ENCODE measurements around the gene GXYLT1. TPM values are rescaled to one million over a fixed set of nuclear protein-coding genes. Genes with fewer than 3 reads are reported as not detected.

Gene GXYLT1
- total RNA-seq, 4 donors from 2014 or later: 5.6 to 10.9 (median 9.9) TPM

GRCh38 chr12:42173961-42174521 lies 29.4 kb upstream of the GXYLT1 start:
- no peak for TF ChIP-seq POLR2A (IDR thresholded peaks at IDR 0.05)
- TF ChIP-seq POLR2AphosphoS5 (IDR thresholded peaks at IDR 0.05): no peak
- no peak for TF ChIP-seq EP300 (IDR thresholded peaks at IDR 0.05)
- TF ChIP-seq CTCF (IDR thresholded peaks at IDR 0.05): no peak
- DNase-seq (ENCODE audit: low spot score in 2 of 2): no peak
- H3K9me3 ChIP-seq: no peaks in the 10 kb centered on the region
- peaks cover 12% of the 10 kb centered on the region for H3K36me3 ChIP-seq
- no peak overlapping the region for H3K27ac ChIP-seq
- no peak overlapping the region for H3K4me3 ChIP-seq
- no peaks in the 10 kb centered on the region for H3K4me1 ChIP-seq
- H3K27me3 ChIP-seq: no peaks in the 10 kb centered on the region

- TF ChIP-seq POLR2AphosphoS5 (IDR thresholded peaks at IDR 0.05) (no peak), POLR2A (IDR thresholded peaks at IDR 0.05) (no peak), CTCF (IDR thresholded peaks at IDR 0.05) (no peak)
- no peaks in the 10 kb centered on the region for H3K9me3 ChIP-seq
- DNase-seq (ENCODE audit: low spot score in 2 of 2): no peak
- no peak overlapping the region for H3K27ac ChIP-seq
- H3K27me3 ChIP-seq: no peaks in the 10 kb centered on the region
- H3K4me3 ChIP-seq: no peak overlapping the region
- no peaks in the 10 kb centered on the region for H3K4me1 ChIP-seq
- 93% methylated on average over 4 of the region's 4 CpGs for WGBS
- peaks cover 12% of the 10 kb centered on the region for H3K36me3 ChIP-seq
Measured at GRCh38 chr12:42172441-42173210, 28.0 kb upstream of the GXYLT1 start.

DNA sequence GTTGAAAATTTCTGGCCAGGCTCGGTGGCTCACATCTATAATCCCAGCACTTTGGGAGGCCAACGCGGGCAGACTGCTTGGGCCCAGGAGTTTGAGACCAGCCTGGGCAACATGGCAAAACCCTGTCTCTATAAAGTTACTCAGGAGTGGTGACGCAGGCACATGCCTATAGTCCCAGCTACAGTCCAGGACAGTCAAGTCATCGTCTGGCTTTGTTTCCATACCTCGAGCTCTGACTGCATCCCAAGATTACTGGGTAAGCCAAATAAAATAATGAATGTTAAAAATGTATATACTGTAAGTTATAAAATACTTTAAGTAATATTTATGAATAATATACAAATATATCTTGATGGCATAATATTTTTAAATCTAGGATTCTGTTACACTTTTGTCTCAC lies 23.0 kb upstream of the GXYLT1 start:
- Histone ChIP-seq H3K36me3 (peaks cover 8% of the 10 kb centered on the region), H3K4me1 (no peaks in the 10 kb centered on the region), H3K9me3 (no peaks in the 10 kb centered on the region), H3K4me3 (no peak overlapping the region), H3K27me3 (no peaks in the 10 kb centered on the region), H3K27ac (no peak overlapping the region)
- WGBS: 95% methylated on average over 6 of the region's 6 CpGs
- no peak for TF ChIP-seq CTCF (IDR thresholded peaks at IDR 0.05)
- TF ChIP-seq POLR2AphosphoS5 (IDR thresholded peaks at IDR 0.05): no peak
- TF ChIP-seq EP300 (IDR thresholded peaks at IDR 0.05): no peak
- no peak for TF ChIP-seq POLR2A (IDR thresholded peaks at IDR 0.05)
- no peak for DNase-seq (ENCODE audit: low spot score in 2 of 2)

DNA sequence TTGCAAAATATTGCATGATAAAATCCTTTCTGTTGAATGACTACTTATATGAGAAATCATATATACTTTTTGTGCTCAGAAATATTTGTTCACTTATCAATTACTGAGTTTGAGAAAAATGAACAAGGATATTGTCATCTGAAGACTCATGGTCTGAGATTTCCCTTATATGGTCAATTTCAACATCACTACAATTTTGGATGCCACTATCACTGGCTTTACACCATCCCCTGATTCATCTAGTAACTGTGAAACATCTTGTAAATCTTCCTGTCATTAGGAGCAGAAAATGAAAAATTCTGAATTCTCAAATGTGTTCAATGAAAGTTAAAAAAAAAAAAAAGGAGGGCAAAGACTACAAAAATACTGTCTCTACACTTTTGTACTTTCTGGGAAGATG lies 21.8 kb upstream of the GXYLT1 start:
- no peak overlapping the region for H3K27ac ChIP-seq
- peaks cover 6% of the 10 kb centered on the region for H3K36me3 ChIP-seq

GRCh38 chr12:42163913-42164312 lies 19.2 kb upstream of the GXYLT1 start:
- no peak overlapping the region for H3K27ac ChIP-seq
- DNase-seq (ENCODE audit: low spot score in 2 of 2): no peak
- TF ChIP-seq POLR2AphosphoS5 (IDR thresholded peaks at IDR 0.05) (no peak), POLR2A (IDR thresholded peaks at IDR 0.05) (no peak), EP300 (IDR thresholded peaks at IDR 0.05) (no peak), CTCF (IDR thresholded peaks at IDR 0.05) (no peak)
- H3K36me3 ChIP-seq: peaks cover 12% of the 10 kb centered on the region
- H3K9me3 ChIP-seq: no peaks in the 10 kb centered on the region
- no peak overlapping the region for H3K4me3 ChIP-seq
- H3K4me1 ChIP-seq: no peaks in the 10 kb centered on the region
- no peaks in the 10 kb centered on the region for H3K27me3 ChIP-seq

More for the DNA sequence above, 21.8 kb upstream of the GXYLT1 start:
- Histone ChIP-seq H3K4me1 (no peaks in the 10 kb centered on the region), H3K9me3 (no peaks in the 10 kb centered on the region), H3K4me3 (no peak overlapping the region), H3K27me3 (no peaks in the 10 kb centered on the region)
- DNase-seq (ENCODE audit: low spot score in 2 of 2): no peak
- TF ChIP-seq EP300 (IDR thresholded peaks at IDR 0.05): no peak
- no peak for TF ChIP-seq POLR2AphosphoS5 (IDR thresholded peaks at IDR 0.05)
